PFSK-1 (cell line): ENCODE measurements around the gene MCCC2. TPM values are rescaled to one million over a fixed set of nuclear protein-coding genes. Genes with fewer than 3 reads are reported as not detected.

Source experiments
- FOXP2 ChIP-seq: optimal IDR thresholded peaks from 2 replicates; pipeline ENCODE3; 2011; ENCODE audit warnings: borderline replicate concordance, control low read depth, inconsistent platforms; ENCODE audit not compliant: insufficient read depth; ENCODE audit errors: extremely low read length, extremely low read depth
- POLR2AphosphoS5 ChIP-seq: IDR thresholded peaks from 2 replicates; pipeline ENCODE4 v1.6.1; 2012; ENCODE audit warnings: low read depth, mild to moderate bottlenecking, control low read depth, low read length, moderate library complexity
- REST ChIP-seq, 2 experiments: IDR thresholded peaks; 2 replicates each; pipeline versions ENCODE4 v1.6.1 to v1.8.0; 2011 to 2012; ENCODE audit warnings: low read depth in 2 of 2, low read length in 2 of 2, control low read depth in 1 of 2, inconsistent platforms in 1 of 2, mild to moderate bottlenecking in 1 of 2, moderate library complexity in 1 of 2; ENCODE audit not compliant: insufficient read depth in 1 of 2
- SIN3A ChIP-seq: IDR thresholded peaks from 2 replicates; pipeline ENCODE4 v1.6.1; 2012; ENCODE audit warnings: mild to moderate bottlenecking, low read length, moderate library complexity, borderline replicate concordance; ENCODE audit not compliant: insufficient read depth
- TAF1 ChIP-seq: IDR thresholded peaks from 2 replicates; pipeline ENCODE4 v1.6.1; 2012; ENCODE audit warnings: low read length, control low read depth, borderline replicate concordance; ENCODE audit not compliant: insufficient read depth
- polyA plus RNA-seq: library from polyadenylated mRNA; unstranded; fragments of >200 nt; gene quantifications from one replicate; pipeline ENCODE4 v1.2.1, GENCODE V29; 2012; ENCODE audit warnings: low read depth, missing spikeins; ENCODE audit not compliant: insufficient read length

MCCC2 gene
- polyA plus RNA-seq = 15.8 TPM

GRCh38 chr5:71586941-71587765 lies at the start of gene MCCC2:
TSS of gene MCCC2 (plus strand) at chr5:71587340. CDS start at chr5:71587426, 86 bp downstream.
- TF ChIP-seq SIN3A = peak; percentile 21; the same call in 1 of the 2 replicates
- 0 out of 4 replicates have a peak, but pooled peaks of 1 of the 2 experiments have one; percentile 6 for TF ChIP-seq REST (IDR thresholded peaks at IDR 0.05; ENCODE audit: insufficient read depth in 1 of 2, low read depth in 2 of 2, low read length in 2 of 2)
- TF ChIP-seq FOXP2 = peak; percentile 32
- peak; percentile 86 for TF ChIP-seq POLR2AphosphoS5
- TF ChIP-seq TAF1 = peak; percentile 82; the same call in 1 of the 2 replicates

- TF ChIP-seq POLR2AphosphoS5 (no peak), REST (IDR thresholded peaks at IDR 0.05; ENCODE audit: insufficient read depth in 1 of 2, low read depth in 2 of 2, low read length in 2 of 2) (no peak), SIN3A (no peak), FOXP2 (no peak), TAF1 (no peak)
Observed at GRCh38 chr5:71537687-71538086, 49.5 kb upstream of the MCCC2 start.

GRCh38 chr5:71563161-71563560 lies 24.0 kb upstream of the MCCC2 start:
- TF ChIP-seq FOXP2 (no peak), TAF1 (no peak), REST (IDR thresholded peaks at IDR 0.05; ENCODE audit: insufficient read depth in 1 of 2, low read depth in 2 of 2, low read length in 2 of 2) (no peak), SIN3A (no peak), POLR2AphosphoS5 (no peak)

- TF ChIP-seq FOXP2 (no peak), POLR2AphosphoS5 (no peak), REST (IDR thresholded peaks at IDR 0.05; ENCODE audit: insufficient read depth in 1 of 2, low read depth in 2 of 2, low read length in 2 of 2) (no peak), SIN3A (no peak), TAF1 (no peak)
Observed at GRCh38 chr5:71564895-71565294, 22.2 kb upstream of the MCCC2 start.
